Activated T-helper 1 cell treated with anti-CD3 and anti-CD28 coated beads, Interleukin-2, amount 50 U/mL, for 16 hours (primary cell): ENCODE results near the gene ALMS1.
"Not testable (repeated sequence)": the region's sequence is repeated elsewhere in the genome, so short reads cannot be mapped to it uniquely, and the experiment has no call there.

ENCODE experiments used
- DNase-seq, 2 donors: peaks; one replicate each; pipeline ENCODE4 v3.0.0-alpha.2; 2020; ENCODE audit warnings: low read depth in 1 of 2, low spot score in 1 of 2

The ALMS1 gene

GRCh38 chr2:73611193-73611592 lies 225.6 kb downstream of the ALMS1 start:
- DNase-seq, result no peak

GRCh38 chr2:73611867-73612266 lies 226.2 kb downstream of the ALMS1 start:
- DNase-seq, result no peak

- DNase-seq, result no peak
These were observed 228.5 kb downstream of the ALMS1 start for GRCh38 chr2:73614105-73614504.

DNA sequence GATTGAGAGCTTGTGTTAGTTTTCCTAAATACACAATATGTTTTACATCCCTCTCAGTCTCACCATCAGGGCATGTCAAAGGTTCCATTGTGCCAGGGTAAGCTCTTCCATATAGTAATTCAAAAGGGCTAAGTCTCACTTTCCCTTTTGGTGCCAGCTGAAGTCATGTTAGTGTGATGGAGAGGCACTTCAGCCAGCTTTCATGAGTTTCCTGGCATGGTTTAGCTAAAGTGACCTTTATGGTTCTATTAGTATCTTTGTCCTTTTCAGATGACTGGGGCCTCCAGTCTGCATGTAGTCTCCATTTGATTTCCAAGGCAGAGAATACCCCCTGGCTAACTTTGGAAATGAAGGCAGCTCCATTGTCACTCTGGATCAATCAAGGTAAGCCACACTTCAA lies 229.4 kb downstream of the ALMS1 start:
- DNase-seq, result no peak

GRCh38 chr2:73619925-73620324 lies 234.3 kb downstream of the ALMS1 start:
- DNase-seq, result not testable (repeated sequence)

DNA sequence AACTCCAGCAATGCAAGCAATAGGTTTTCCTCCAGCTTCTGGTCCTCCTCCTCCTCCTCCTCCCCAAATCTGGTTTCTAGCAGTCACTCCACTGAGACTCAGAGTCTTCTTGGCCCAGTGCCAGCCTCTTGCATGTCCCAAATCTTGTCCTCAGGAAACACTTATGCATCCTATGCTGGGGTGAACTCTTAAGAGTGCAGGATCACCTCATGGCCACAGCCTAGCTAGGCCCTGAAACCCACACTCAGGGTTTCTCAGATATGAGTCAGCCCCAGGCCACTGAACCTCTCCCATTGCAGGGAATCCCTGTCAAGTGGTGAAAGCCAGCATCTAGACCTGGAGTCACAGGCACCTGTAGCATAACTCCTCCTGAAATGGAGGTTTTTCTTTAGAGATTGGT lies 238.4 kb downstream of the ALMS1 start:
- not testable (repeated sequence) for DNase-seq

DNA sequence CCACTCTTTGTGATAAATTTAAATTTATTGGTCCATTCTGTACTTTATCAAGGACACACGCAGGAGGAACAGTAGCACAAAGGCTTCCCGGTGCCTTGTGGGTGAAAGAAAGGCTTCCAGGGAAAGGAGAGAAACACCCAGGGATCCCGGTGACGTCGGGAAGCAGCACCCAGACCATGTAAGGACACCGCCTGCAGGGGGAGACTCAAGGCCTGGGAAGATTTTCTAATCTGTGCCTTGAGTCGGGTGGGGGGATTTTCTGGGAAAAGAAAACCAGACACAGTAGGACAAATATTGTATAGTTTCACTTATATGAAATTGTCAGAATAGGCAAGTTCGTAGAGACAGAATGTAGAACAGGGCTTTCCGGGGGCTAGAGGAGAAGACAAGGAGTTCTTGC lies 239.0 kb downstream of the ALMS1 start:
- not testable (repeated sequence) for DNase-seq

DNA sequence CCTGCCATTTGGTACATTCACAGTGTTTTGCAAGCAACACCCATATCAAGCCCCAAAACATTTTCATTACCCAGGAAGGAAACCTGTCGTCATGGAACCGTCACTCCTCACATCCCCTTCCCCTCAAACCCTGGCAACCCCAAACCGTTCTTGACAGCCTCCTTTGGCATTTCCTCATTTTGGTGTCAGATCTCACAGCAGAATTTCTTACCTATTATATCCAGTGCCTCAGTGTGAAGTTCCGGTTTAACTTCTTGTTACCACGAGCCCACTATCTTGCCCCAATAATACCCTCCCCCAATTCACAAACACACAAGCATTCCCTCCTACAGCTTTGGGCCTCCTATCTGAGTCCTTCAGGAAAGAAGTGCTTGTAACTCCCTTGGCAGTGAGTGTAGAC lies 240.6 kb downstream of the ALMS1 start:
- DNase-seq, result not testable (repeated sequence)

GRCh38 chr2:73628493-73628892 lies 242.9 kb downstream of the ALMS1 start:
- not testable (repeated sequence) for DNase-seq

GRCh38 chr2:73630662-73631266 lies 245.1 kb downstream of the ALMS1 start:
- DNase-seq, result not testable (repeated sequence)

DNA sequence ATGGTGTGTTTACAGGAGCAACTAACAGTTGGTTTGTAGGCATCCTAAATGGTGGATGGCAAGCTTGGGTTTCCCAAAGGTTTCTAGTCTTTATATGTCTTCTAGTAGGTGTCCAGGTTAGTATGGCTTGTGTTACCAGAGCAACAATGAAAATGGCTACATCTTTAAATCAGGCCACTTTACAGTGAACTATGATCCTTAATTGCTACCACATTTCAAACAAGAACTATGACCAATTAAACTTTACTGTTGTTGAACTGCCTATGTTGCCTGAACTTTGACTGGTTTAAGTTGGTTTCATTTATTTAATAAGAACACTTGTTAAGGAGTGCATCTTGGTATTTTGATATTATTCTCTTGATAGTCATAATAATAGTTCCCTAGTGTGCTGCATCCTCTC lies 251.3 kb downstream of the ALMS1 start:
- DNase-seq, result not testable (repeated sequence)

DNA sequence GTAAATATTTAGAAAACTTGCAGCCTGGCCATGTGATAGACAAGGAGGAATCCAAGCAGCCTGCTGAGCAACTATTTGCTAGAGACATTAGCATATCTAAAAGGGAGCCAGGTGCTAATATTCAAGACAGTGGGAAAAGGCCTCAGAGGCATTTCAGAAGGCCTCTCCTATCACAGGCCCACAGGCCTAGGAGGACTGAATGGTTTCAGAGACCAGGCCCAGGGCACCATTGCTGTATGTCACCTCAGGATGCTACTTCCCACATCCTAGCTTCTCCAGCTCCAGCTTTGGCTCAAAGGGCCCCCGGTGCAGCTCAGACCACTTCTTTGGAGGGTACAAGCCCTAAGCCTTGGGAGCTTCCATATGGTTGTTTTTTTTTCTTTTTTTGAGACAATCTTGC lies 252.8 kb downstream of the ALMS1 start:
- no peak for DNase-seq

- DNase-seq, result no peak
These were observed 254.9 kb downstream of the ALMS1 start for GRCh38 chr2:73640511-73640911.

DNA sequence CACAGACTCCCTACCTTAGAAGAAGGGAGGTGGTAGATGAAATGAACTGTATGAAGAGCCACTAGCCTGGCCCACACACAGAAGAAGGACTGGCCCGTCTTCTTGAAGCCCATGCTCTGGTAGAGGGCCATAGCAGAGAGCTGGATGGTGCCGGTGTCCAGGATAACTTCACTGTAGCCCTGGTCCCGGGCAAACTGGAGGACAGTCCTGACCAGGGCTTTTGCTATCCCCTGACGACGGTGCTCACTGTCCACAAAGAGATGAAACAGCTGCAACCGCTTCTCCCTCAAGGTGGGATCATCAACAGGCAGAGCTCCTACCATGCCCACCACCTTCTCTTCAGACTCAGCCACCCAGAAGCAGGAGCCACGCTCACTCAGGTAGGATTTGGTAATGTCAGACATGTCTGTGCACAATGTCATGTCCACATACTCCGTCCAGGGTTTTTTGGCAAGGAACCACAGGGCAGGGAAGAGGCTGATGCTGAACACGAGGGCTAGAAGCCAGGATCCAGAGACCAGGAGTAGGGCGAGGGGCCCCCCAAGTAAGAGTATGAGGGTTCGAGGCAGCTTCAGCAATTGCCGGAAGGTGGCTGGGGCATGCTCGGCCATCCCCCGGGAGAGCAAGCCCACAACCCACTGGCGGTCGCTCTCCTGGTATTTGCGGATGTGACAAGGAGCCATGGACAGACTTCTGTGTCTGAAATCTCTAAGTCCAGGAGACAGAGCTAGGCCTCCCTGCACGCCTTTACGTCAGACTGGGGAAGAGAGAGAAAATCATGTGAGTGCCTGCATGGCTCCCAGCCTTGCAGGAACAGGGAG lies 255.5 kb downstream of the ALMS1 start:
- DNase-seq, result no peak

DNA sequence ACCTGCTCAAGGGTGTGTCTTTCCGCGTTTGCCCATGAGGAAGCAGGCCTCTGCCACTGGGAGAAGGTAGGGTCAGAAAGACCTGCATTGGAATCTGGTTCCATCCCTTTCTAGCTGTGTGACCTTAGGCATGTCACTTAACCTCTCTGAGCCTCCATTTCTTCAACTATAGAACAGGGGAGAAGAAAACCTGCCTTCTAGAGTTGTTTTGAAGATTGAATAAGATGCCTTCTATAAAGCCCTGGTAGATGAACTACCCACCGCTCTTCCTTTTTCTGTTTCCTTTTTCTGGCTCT lies 256.1 kb downstream of the ALMS1 start:
- no peak for DNase-seq

GRCh38 chr2:73642338-73643018 lies 256.8 kb downstream of the ALMS1 start, which contains the start of gene NAT8:
Gene NAT8, minus strand, starts transcription at chr2:73642422. Its CDS starts 794 bp downstream, at chr2:73641628.
- DNase-seq, result no peak

DNA sequence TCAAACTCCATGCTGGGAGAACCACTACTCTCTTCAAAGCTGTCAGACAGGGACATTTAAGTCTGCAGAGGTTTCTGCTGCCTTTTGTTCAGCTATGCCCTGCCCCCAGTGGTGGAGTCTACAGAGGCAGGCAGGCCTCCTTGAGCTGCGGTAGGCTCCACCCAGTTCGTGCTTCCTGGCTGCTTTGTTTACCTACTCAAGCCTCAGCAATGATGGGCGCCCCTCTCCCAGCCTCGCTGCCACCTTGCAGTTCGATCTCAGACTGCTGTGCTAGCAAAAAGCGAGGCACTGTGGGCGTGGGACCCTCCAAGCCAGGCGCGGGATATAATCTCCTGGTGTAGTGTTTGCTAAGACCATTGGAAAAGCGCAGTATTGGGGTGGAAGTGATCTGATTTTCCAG lies 262.1 kb downstream of the ALMS1 start:
- not testable (repeated sequence) for DNase-seq

DNA sequence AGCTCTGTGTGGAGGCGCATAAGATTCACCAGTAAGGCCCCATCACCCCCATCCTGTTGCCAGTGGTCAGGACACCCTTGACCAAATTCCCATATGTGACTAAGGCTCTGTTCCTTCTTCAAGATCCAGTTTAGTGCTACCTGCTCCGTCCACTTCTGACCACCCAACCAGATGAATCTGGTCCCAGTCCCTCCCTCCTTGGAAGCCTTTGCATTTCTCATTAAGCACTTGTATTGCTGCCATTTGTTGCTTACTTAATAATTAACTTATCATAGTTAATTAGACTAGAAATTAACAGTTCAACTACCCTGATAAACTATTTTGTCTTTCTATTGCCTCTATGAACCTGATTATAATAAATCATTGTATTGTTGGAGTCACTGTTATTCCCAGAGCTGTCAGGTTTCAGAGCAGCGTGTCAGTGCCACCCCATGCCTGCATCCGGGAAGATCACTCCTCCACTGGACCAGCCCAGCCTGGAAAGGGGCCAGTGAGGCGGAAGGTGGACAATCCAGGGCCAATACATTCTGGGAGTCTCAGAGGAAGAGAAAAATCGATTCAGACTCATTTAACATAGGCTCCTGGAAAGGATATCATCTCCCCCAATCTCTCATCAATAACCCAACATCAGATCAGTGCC lies 266.1 kb downstream of the ALMS1 start:
- no peak for DNase-seq

DNA sequence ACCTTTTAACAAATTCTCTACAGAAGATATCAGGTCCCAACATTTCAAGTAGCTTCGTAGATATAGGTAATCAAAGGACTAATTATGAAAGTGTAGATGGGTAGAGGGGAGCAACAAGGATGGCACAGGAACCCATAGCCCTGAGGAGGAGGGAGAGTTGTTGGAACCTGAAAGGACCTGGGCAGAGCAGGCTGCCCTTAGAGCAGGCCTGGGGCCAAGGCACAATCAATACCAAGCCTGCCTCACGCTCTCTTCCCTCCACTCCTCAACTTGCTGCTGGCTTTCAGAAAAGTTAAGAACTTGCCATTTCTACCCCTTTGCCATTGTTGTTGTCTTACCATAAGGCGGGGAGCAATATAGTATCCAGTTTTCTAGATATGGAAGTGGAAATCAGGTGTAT lies 266.7 kb downstream of the ALMS1 start:
- DNase-seq, result no peak

GRCh38 chr2:73654175-73654574 lies 268.5 kb downstream of the ALMS1 start:
- no peak for DNase-seq
